SW480 (cell line): ENCODE results near the gene NARF.
"Not testable (repeated sequence)": the region's sequence is repeated elsewhere in the genome, so short reads cannot be mapped to it uniquely, and the experiment has no call there.

Source experiments
- DNase-seq: peaks from one replicate; pipeline ENCODE4 v3.0.0-alpha.2; 2016; ENCODE audit warnings: low spot score

The NARF gene

GRCh38 chr17:82458179-82458884 lies at the start of gene NARF:
TSS of gene NARF (plus strand) at chr17:82458741. CDS start at chr17:82458804, 63 bp downstream.
- peak; percentile 99 for DNase-seq

DNA sequence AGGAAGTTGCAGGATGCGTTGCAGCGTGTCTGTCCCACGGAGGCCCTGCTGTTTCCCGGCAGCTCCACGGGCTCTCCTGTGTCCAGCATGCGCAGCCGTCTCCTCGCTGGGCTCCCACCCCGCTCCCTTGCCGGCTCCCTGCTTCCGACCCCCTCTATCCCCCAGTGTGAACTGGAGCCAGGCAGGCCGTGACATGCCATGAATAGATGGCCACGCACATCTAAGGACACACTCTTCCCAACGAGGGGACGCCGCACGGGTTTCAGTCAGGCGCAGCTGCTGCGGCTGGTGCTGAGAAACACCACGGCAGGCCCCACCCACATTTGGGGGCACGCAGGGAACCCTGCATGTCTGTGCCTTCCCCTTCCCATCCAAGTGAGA lies 49.6 kb upstream of the NARF start:
- no peak for DNase-seq

- no peak for DNase-seq
These were observed 48.4 kb upstream of the NARF start for GRCh38 chr17:82410014-82410716.

GRCh38 chr17:82411396-82412053 lies 47.0 kb upstream of the NARF start:
- no peak for DNase-seq

GRCh38 chr17:82412081-82412480 lies 46.5 kb upstream of the NARF start:
- DNase-seq: not testable (repeated sequence)

GRCh38 chr17:82412535-82413520 lies 45.7 kb upstream of the NARF start:
- DNase-seq: no peak

DNA sequence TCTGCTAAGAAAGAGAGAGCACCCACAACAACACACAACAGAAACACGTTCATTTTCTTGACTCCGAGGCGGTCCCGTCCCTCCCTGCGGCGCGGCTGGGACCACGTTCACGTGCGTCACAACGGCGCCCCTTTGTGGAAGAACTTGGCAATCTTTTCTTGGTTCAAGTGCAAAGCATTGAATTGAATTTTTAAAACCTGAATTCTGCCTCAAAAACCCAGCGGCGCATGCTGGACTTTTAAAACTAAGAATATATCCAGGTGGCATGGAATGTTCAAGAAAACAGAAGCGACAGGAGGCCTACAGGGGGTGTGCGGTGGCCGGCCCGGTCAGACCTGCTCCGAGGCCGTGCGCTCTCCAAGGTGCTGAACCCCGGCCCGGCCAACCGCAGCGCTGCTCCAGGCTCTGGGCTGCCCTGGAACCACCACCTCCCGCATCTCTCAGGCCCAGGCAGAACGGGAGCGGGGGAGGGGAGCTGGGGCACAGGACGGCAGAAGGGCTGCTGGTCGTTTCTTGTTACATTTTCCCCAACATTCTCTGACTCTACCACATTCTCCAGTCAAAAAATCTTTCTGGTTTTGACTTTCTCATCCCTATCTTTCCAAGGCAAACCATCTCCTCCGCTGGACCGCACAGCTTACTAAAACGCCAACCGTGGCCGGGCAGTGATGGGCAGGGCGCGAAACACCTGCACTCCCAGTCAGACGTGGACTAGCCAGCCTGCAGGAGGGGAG lies 43.8 kb upstream of the NARF start:
- peak; percentile 24 for DNase-seq

DNA sequence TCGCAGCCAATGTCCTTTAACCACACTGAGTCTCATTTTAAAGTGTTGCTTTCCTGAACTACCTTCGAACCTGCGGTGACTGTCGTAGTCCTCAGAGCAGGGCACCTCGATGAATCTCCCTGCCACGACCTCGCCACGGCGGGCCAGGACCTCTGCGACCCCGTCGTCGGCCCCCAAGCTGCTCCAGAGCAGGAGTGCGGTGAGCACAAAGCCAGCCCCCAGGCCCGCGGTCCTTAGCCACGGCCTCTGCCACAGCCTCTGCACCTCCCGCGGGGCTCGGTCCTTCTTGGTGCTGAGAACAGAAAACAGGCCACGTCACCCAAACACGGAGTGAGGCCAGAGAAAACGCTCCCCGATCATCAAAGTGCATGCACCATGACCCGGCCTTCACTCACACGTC lies 43.2 kb upstream of the NARF start:
- no peak for DNase-seq

GRCh38 chr17:82415786-82416185 lies 42.8 kb upstream of the NARF start:
- DNase-seq: no peak

DNA sequence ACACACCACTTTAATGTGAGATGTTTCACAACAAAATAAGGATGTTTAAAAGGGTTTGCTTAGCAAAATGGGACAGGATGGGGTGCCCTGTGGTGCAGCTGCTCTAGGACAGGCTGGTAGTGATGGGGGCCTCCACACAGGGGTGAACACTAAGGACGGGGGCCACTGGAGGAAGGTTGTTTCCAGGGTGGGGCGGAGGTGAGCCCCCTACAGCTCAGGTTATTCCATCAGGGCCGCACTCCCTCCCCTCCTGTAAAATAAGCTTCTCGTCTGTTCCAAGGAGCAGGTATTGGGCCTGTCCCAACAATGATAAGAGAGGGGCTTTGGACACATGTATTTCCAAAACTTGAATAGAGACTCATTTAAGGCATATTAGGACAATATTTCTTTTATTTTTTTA lies 42.3 kb upstream of the NARF start:
- DNase-seq: no peak

GRCh38 chr17:82416771-82417170 lies 41.8 kb upstream of the NARF start:
- no peak for DNase-seq

DNA sequence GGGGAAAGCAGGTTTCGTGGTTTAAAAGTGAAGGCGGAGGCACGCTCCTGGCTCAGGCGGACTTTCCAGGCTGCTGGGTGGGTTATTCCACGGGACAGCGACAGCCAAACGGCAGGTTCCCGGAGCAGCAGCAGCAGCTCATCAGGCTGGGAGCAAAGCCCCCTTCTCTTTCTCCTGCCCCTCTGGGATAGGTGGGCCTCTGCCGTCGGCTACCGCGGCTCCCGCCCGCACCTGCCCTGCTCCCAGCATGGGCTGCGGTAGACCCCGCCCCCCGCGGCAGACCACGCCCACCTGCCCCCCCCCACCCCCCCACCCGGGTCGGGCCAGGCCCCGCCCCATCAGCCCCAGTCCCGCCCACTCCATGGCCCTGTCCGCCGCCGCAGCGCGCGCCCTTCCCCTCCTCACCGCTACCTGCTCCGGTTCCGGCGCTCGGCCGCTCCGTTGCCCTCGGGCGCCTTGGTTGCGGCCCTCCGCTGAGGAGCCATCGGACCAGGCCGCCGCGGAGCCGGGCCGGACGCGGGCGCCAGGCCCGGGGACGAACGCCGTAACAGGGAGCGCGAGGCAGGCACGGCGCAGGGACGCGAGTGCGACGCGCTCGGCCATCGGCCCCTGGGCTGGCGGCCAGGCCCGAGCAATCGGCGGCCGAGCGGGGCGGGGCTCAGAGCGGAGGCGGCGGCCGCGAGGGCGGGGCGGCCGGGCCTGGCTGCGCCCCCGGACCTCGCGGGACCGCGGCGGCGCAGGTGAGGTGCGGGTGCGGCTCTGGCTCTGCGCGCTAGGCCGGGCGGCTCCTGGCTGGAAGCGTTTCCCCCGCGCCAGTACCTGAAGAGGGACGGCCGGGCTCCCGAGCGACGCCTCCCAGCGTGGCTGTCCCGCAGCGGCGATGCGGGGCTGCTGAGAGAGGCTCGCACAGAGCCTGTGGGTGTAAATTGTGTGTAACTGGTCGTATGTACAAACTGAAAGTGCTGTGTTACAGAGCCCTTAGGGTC lies 40.2 kb upstream of the NARF start, which contains the start of the genes HEXD and OGFOD3:
TSS of gene HEXD (plus strand) at position 347 of the 986 bp plus-strand sequence. CDS start 1,453 bp downstream, outside the sequence.
TSS of gene OGFOD3 (minus strand) at position 586 of the 986 bp plus-strand sequence. CDS start at position 485, 101 bp downstream.
- peak; percentile 83 for DNase-seq

GRCh38 chr17:82419540-82419939 lies 39.0 kb upstream of the NARF start:
- no peak for DNase-seq

DNA sequence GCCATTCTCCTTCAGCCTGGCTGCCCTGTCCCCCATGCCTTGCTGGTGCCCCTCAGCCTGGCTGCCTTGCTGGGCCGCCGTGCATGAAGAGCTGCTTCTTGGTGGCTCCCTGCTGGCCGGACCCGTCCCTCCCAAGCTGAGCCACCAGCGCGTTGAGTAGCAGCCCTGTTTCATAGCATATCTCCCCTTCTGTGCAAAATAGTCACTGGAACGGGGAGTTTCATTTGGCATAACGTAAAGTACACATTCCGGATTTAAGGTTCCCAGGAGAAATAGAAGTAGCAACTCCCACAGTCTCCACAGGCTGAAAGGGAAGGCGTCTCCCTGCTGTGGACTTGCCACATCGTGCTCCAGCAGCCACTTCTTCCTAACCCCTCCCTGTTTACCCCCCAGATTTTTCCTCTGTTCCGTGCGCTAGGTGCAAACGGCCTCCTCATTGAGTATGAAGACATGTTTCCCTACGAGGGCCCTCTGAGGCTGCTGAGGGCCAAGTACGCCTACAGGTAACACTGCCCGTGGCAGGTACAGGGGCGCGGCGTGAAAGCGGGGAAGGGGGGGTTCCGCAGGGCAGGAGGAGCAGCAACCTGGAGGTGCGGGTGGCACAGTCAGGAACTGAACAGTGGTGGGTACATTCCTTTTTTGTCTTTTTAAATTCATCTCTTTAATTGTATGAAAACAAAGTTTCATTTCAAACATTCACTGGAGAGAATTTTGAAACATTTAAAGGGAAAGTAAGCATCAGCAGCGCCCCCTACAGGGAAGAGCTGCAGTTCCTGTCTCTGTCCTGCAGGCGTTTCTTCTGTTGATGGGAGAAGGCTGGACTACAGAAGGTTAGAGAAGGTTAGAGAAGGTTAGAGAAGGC lies 34.3 kb upstream of the NARF start:
- DNase-seq: peak; percentile 39

GRCh38 chr17:82424863-82425159 lies 33.7 kb upstream of the NARF start:
- DNase-seq: no peak

DNA sequence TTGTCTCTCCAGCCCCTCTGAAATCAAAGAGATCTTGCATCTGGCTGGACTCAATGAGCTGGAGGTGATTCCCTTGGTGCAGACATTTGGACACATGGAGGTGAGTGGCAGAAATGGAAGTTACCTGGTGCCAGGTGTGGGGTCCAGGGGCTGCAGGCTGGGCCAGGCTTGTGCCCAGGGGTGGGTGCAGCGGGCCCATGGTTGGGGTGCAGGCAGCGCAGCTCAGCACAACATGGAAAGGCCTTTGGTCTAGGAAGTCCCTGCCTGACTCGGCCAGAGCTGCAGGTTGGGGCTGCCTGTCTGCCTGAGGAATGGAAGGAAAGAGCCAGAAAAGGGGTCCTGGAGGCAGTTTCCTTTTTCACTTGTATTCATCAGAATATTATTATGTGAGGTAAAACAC lies 30.0 kb upstream of the NARF start:
- DNase-seq: no peak

DNA sequence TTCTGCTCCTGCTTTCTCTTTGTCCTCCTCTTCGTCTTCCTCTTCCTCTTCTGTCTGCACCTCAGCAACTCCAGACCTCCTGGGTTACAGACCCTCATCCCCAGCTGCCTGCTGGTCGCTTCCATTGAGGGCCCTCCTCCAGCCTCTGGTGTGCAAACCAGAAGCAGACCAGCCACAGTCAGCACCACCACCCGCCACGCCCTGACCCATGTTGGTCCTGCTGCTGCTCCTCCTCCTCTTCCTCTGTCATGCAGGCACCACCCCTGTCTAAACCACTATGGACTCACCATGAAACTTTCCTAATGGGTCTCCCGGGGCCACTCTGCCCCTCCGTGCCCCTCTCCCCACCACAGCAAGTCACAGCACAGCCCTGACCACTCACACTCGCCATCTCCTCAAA lies 28.7 kb upstream of the NARF start:
- no peak for DNase-seq

DNA sequence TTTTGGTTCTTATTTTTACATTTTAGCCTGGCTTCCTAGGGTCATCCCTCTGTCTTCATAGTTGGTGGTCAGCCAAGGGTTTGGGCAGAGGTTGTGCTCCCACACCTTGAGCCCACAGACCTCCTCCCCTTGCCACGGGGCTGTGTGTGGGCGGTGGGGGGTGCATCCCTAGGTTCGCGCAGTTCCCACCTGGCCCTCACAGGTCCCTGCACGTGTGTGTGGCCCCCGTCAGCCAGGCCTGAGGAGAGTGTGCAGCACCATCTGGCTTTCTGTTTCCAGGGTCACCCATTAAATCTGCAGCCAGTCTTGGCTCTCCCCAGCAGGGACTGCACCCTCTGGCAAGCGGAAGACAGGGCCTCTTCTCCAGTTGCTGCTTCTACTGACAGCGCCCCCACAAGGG lies 26.5 kb upstream of the NARF start:
- DNase-seq: no peak
